ENCODE measurements around the gene ABCB9. TPM values are rescaled to one million over a fixed set of nuclear protein-coding genes. Genes with fewer than 3 reads are reported as not detected.

The ABCB9 gene
- total and polyA plus RNA-seq, 2 of the 8 experiments (the other 6 are each of a cell fraction or from before 2014, with no cell fraction given), result 3.8 to 8.0 TPM

GRCh38 chr12:122887819-122888212 is 78.4 kb downstream of the ABCB9 start (continued):
- TF ChIP-seq CTBP2 (IDR thresholded peaks at IDR 0.05; ENCODE audit: borderline replicate concordance, insufficient read depth, insufficient read length, low read length), result no peak
- TF ChIP-seq SRF (IDR thresholded peaks at IDR 0.05; ENCODE audit: low read depth, low read length), result no peak

Data from H1 (cell line).